NB4 (cell line): ENCODE measurements around the gene RIPOR1.

Experiments
- MAX ChIP-seq: IDR thresholded peaks from 2 replicates; pipeline ENCODE4 v1.6.1; 2011; ENCODE audit warnings: low read depth, low read length
- POLR2A ChIP-seq: IDR thresholded peaks from 2 replicates; pipeline ENCODE4 v1.6.1; 2011; ENCODE audit warnings: mild to moderate bottlenecking; ENCODE audit not compliant: insufficient read length; ENCODE audit errors: extremely low read depth
- TF ChIP-seq, protein P1 (sequence below): IDR thresholded peaks from one replicate; pipeline ENCODE4 v1.5.1; 2012; ENCODE audit warnings: low read depth, low read length

DNA sequence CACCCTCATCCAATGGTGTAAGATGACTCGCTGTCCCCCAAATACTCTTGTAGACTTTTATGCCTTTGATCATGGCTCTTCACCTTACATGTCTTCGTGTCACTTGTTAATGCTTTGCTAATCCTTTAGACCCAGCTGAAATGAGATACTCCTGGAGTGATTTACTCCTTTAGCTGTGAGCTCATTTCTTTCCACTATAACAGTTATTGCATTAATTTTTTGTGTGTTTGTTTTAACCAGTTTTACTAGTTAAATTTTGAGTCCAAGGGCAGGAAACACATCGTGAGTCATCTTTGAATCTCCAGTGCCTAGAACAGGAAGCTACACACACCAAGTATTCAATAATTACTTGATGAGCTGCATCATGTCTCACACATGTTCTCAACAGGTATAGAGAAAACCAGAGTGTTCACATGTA lies 27.2 kb downstream of the RIPOR1 start:
- TF ChIP-seq POLR2A (no peak), MAX (0 out of 2 replicates have a peak, but pooled peaks have one; percentile 40)
- TF ChIP-seq, protein P1, sequence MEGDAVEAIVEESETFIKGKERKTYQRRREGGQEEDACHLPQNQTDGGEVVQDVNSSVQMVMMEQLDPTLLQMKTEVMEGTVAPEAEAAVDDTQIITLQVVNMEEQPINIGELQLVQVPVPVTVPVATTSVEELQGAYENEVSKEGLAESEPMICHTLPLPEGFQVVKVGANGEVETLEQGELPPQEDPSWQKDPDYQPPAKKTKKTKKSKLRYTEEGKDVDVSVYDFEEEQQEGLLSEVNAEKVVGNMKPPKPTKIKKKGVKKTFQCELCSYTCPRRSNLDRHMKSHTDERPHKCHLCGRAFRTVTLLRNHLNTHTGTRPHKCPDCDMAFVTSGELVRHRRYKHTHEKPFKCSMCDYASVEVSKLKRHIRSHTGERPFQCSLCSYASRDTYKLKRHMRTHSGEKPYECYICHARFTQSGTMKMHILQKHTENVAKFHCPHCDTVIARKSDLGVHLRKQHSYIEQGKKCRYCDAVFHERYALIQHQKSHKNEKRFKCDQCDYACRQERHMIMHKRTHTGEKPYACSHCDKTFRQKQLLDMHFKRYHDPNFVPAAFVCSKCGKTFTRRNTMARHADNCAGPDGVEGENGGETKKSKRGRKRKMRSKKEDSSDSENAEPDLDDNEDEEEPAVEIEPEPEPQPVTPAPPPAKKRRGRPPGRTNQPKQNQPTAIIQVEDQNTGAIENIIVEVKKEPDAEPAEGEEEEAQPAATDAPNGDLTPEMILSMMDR = no peak
